ENCODE measurements around the gene NR2E1. TPM values are rescaled to one million over a fixed set of nuclear protein-coding genes. Genes with fewer than 3 reads are reported as not detected.

The NR2E1 gene
- polyA plus RNA-seq, 1 experiment: not detected

- Histone ChIP-seq H3K27me3 (ENCODE audit: control insufficient read depth, insufficient read depth, low read length) (no peaks in the 10 kb centered on the region), H3K4me3 (ENCODE audit: low read depth, low read length) (no peak overlapping the region), H3K36me3 (ENCODE audit: control insufficient read depth, insufficient read depth, low read length) (0 out of 2 replicates have a peak, but pooled peaks cover 2% of the 10 kb centered on the region)
- ChIA-PET POLR2A (no interaction called here), CTCF (interaction anchor here (1.3 kb wide), 1 partner anchor 18 kb away, joined by 3 read pairs; no protein-coding TSS in a partner anchor)
- no peak for TF ChIP-seq CTCF (IDR thresholded peaks at IDR 0.05; ENCODE audit: insufficient read depth, low read depth, low read length)
- DNase-seq (ENCODE audit: low read depth): no peak
These were observed 43.9 kb downstream of the NR2E1 start for GRCh38 chr6:108209738-108210137.

- no peak overlapping the region for H3K4me3 ChIP-seq (ENCODE audit: low read depth, low read length)
- DNase-seq (ENCODE audit: low read depth): no peak
- ChIA-PET POLR2A (no interaction called here), CTCF (interaction anchor here (1.3 kb wide), 1 partner anchor 19 kb away, joined by 3 read pairs; no protein-coding TSS in a partner anchor)
- no peak for TF ChIP-seq CTCF (IDR thresholded peaks at IDR 0.05; ENCODE audit: insufficient read depth, low read depth, low read length)
- no peaks in the 10 kb centered on the region for H3K27me3 ChIP-seq (ENCODE audit: control insufficient read depth, insufficient read depth, low read length)
- H3K36me3 ChIP-seq (ENCODE audit: control insufficient read depth, insufficient read depth, low read length): 0 out of 2 replicates have a peak, but pooled peaks cover 3% of the 10 kb centered on the region
These were observed 44.7 kb downstream of the NR2E1 start for GRCh38 chr6:108210556-108210955.

GRCh38 chr6:108211671-108212070, 45.8 kb downstream of the NR2E1 start:
- Histone ChIP-seq H3K27me3 (ENCODE audit: control insufficient read depth, insufficient read depth, low read length) (no peaks in the 10 kb centered on the region), H3K4me3 (ENCODE audit: low read depth, low read length) (no peak overlapping the region), H3K36me3 (ENCODE audit: control insufficient read depth, insufficient read depth, low read length) (peaks cover 3% of the 10 kb centered on the region; the same call in 1 of the 2 replicates)
- no peak for DNase-seq (ENCODE audit: low read depth)
- ChIA-PET POLR2A (interaction anchor here (0.7 kb wide), 1 partner anchor 42 kb away, joined by 5 read pairs; no protein-coding TSS in a partner anchor), CTCF (interaction anchor here (1.4 kb wide), 1 partner anchor 13 kb away, joined by 3 read pairs; no protein-coding TSS in a partner anchor)
- TF ChIP-seq CTCF (IDR thresholded peaks at IDR 0.05; ENCODE audit: insufficient read depth, low read depth, low read length): no peak

- Histone ChIP-seq H3K27me3 (ENCODE audit: control insufficient read depth, insufficient read depth, low read length) (no peaks in the 10 kb centered on the region), H3K4me3 (ENCODE audit: low read depth, low read length) (no peak overlapping the region), H3K36me3 (ENCODE audit: control insufficient read depth, insufficient read depth, low read length) (no peaks in the 10 kb centered on the region)
- POLR2A ChIA-PET: no interaction called here
- CTCF ChIA-PET: no interaction called here
- DNase-seq (ENCODE audit: low read depth): no peak
- no peak for TF ChIP-seq CTCF (IDR thresholded peaks at IDR 0.05; ENCODE audit: insufficient read depth, low read depth, low read length)
These were observed 56.2 kb downstream of the NR2E1 start for GRCh38 chr6:108222064-108222463.

GRCh38 chr6:108222504-108222903, 56.7 kb downstream of the NR2E1 start:
- H3K27me3 ChIP-seq (ENCODE audit: control insufficient read depth, insufficient read depth, low read length): no peaks in the 10 kb centered on the region
- TF ChIP-seq CTCF (IDR thresholded peaks at IDR 0.05; ENCODE audit: insufficient read depth, low read depth, low read length): no peak
- ChIA-PET CTCF (no interaction called here), POLR2A (no interaction called here)
- H3K4me3 ChIP-seq (ENCODE audit: low read depth, low read length): no peak overlapping the region
- no peaks in the 10 kb centered on the region for H3K36me3 ChIP-seq (ENCODE audit: control insufficient read depth, insufficient read depth, low read length)
- DNase-seq (ENCODE audit: low read depth): no peak
